Endodermal cell (in vitro differentiated cells): ENCODE data around the gene PPP1R16B. TPM values are rescaled to one million over a fixed set of nuclear protein-coding genes. Genes with fewer than 3 reads are reported as not detected.

Experiments used
- DNase-seq: peaks from one replicate; pipeline ENCODE4 v3.0.0-alpha.2; 2017
- H3K27ac ChIP-seq: 2 replicates; pipeline ENCODE4 v1.5.1; 2013; ENCODE audit warnings: mild to moderate bottlenecking, low read depth, low read length, moderate library complexity
- H3K27me3 ChIP-seq: 2 replicates; pipeline ENCODE4 v1.6.1; 2013; ENCODE audit warnings: mild to moderate bottlenecking, low read length, moderate library complexity; ENCODE audit not compliant: insufficient read depth, control insufficient read depth, poor library complexity, severe bottlenecking
- H3K36me3 ChIP-seq: 2 replicates; pipeline ENCODE4 v1.7.0; 2013; ENCODE audit warnings: mild to moderate bottlenecking, low read length, moderate library complexity; ENCODE audit not compliant: control insufficient read depth, insufficient read depth
- H3K4me1 ChIP-seq: one replicate; pipeline ENCODE4 v1.7.0; 2013; ENCODE audit warnings: low read length; ENCODE audit not compliant: control insufficient read depth, insufficient read depth
- H3K4me3 ChIP-seq: 2 replicates; pipeline ENCODE4 v1.5.1; 2013; ENCODE audit warnings: mild to moderate bottlenecking, low read length, moderate library complexity
- H3K9ac ChIP-seq: 2 replicates; pipeline ENCODE4 v1.6.1; 2013; ENCODE audit warnings: mild to moderate bottlenecking, low read length, moderate library complexity; ENCODE audit not compliant: poor library complexity, severe bottlenecking; ENCODE audit errors: extremely low read depth
- H3K9me3 ChIP-seq: 2 replicates; pipeline ENCODE4 v1.6.1; 2013; ENCODE audit warnings: mild to moderate bottlenecking, low read length, moderate library complexity; ENCODE audit not compliant: control insufficient read depth
- H3K27ac Mint-ChIP-seq: 2 replicates; pipeline ENCODE4 v1.8.0; 2020; ENCODE audit warnings: mixed read lengths
- H3K27me3 Mint-ChIP-seq: 2 replicates; pipeline ENCODE4 v1.8.0; 2021; ENCODE audit warnings: mild to moderate bottlenecking, mixed read lengths; ENCODE audit not compliant: insufficient read depth
- H3K36me3 Mint-ChIP-seq: 2 replicates; pipeline ENCODE4 v1.8.0; 2020; ENCODE audit warnings: low read depth, mixed read lengths
- H3K4me1 Mint-ChIP-seq: 2 replicates; pipeline ENCODE4 v1.8.0; 2020; ENCODE audit warnings: mixed read lengths
- H3K4me3 Mint-ChIP-seq: 2 replicates; pipeline ENCODE4 v1.8.0; 2020; ENCODE audit warnings: mild to moderate bottlenecking, moderate library complexity, mixed read lengths
- H3K9me3 Mint-ChIP-seq: 2 replicates; pipeline ENCODE4 v1.8.0; 2020; ENCODE audit warnings: mild to moderate bottlenecking, mixed read lengths
- CTCF ChIP-seq: fragments of 200-600 bp; sonication (generic); conservative IDR thresholded peaks from 2 replicates; pipeline ENCODE4 v1.5.0; 2021; ENCODE audit warnings: antibody characterized with exemption, mild to moderate bottlenecking
- WGBS, 2 experiments: methylation state at CpG; one replicate each; pipeline versions ENCODE4 v1.1.5 to v1.1.7; 2013; ENCODE audit warnings: missing lambda C conversion rate in 2 of 2, mixed read lengths in 1 of 2; ENCODE audit not compliant: insufficient coverage in 1 of 2, insufficient read length in 1 of 2; 5-methylcytosine and 5-hydroxymethylcytosine counted together
- total RNA-seq, 2 donors: library from RNA; stranded (reverse); fragmentation: NEBNext Ultra II Directional in 1 of 2; extraction: Animal tissue kit (Norgen Biotek cat#: 25700) in 1 of 2; gene quantifications; 2 replicates in 1 of 2; 3 replicates in 1 of 2; pipeline ENCODE4 v1.2.1, GENCODE V29; 2021

The PPP1R16B gene
- total RNA-seq, 2 donors from 2014 or later = 6.7 to 15.3 TPM

- 94 to 95% methylated on average over 2 to 4 of the region's 4 CpGs for WGBS, 2 experiments
- no peak overlapping the region for H3K9ac ChIP-seq
- no peaks in the 10 kb centered on the region for H3K9me3 ChIP-seq
- H3K4me3 Mint-ChIP-seq = no peak overlapping the region
- H3K27me3 ChIP-seq = no peaks in the 10 kb centered on the region
- no peaks in the 10 kb centered on the region for H3K4me1 Mint-ChIP-seq
- H3K27ac Mint-ChIP-seq = no peak overlapping the region
- H3K4me3 ChIP-seq = no peak overlapping the region
- TF ChIP-seq CTCF = no peak
- no peak for DNase-seq
- H3K36me3 ChIP-seq = peaks cover 39% of the 10 kb centered on the region
- H3K27me3 Mint-ChIP-seq = no peaks in the 10 kb centered on the region
- H3K9me3 Mint-ChIP-seq = no peaks in the 10 kb centered on the region
- no peak overlapping the region for H3K27ac ChIP-seq
- H3K4me1 ChIP-seq = no peaks in the 10 kb centered on the region
- peaks cover 27% of the 10 kb centered on the region for H3K36me3 Mint-ChIP-seq
Measured at GRCh38 chr20:38969708-38970107, 164.2 kb downstream of the PPP1R16B start.

GRCh38 chr20:38970302-38970701 lies 164.8 kb downstream of the PPP1R16B start:
- no peak for TF ChIP-seq CTCF
- Mint-ChIP-seq H3K9me3 (no peaks in the 10 kb centered on the region), H3K27me3 (no peaks in the 10 kb centered on the region), H3K4me3 (no peak overlapping the region), H3K27ac (no peak overlapping the region), H3K36me3 (peaks cover 21% of the 10 kb centered on the region), H3K4me1 (no peaks in the 10 kb centered on the region)
- Histone ChIP-seq H3K4me1 (no peaks in the 10 kb centered on the region), H3K27ac (no peak overlapping the region), H3K9ac (no peak overlapping the region), H3K36me3 (peaks cover 36% of the 10 kb centered on the region), H3K4me3 (no peak overlapping the region), H3K9me3 (no peaks in the 10 kb centered on the region), H3K27me3 (no peaks in the 10 kb centered on the region)
- 96 to 100% methylated on average over 1 of the region's 1 CpG for WGBS, 2 experiments
- no peak for DNase-seq

Other genes starting within 250 kb of the PPP1R16B start
- gene ADIG, start 224.5 kb upstream of the PPP1R16B start, total RNA-seq = not detected
- 10 to 100 TPM in 1 of 2 donors, 1 to 10 TPM in 1; 5.5 to 18.5 TPM for gene ARHGAP40, start 203.9 kb upstream of the PPP1R16B start, total RNA-seq
- gene SLC32A1, start 81.2 kb upstream of the PPP1R16B start, total RNA-seq = not detected
- gene ACTR5, start 57.2 kb upstream of the PPP1R16B start, total RNA-seq = 10 to 100 TPM in 1 of 2 donors, 1 to 10 TPM in 1; 7.9 to 11.2 TPM
- 10 to 100 TPM; 34.8 to 39.9 TPM for gene FAM83D, start 120.7 kb downstream of the PPP1R16B start, total RNA-seq
- 10 to 100 TPM; 12.2 to 16.1 TPM for gene DHX35, start 156.6 kb downstream of the PPP1R16B start, total RNA-seq